ENCODE results near the gene PPL.

Gene PPL

DNA sequence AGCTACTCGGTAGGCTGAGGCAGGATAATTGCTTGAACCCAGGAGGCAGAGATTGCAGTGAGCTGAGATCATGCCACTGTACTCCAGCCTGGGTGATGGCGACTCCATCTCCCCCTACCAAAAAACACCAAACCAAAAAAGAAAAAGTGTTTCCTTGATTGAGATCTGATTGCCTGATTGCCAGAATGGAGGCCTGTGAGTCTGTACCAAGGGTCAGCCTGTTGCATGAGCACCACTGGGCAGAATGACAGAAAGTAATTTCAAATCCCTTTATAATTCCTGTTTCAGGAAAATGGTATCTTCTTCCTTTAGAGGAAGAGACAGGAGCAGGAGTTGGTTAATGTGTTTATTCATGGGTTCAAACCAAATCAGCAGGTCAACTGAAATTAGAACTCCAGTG, 81.1 kb downstream of the PPL start:
- no peak for TF ChIP-seq CTCF (conservative IDR thresholded peaks at IDR 0.05; ENCODE audit: low read depth)
- ChIA-PET POLR2A (ENCODE audit: low non-redundant PET) (no interaction called here), CTCF (no interaction called here)
- peak overlapping the region; percentile 40 for H3K27ac ChIP-seq
- DNase-seq (ENCODE audit: low spot score): no peak

DNA sequence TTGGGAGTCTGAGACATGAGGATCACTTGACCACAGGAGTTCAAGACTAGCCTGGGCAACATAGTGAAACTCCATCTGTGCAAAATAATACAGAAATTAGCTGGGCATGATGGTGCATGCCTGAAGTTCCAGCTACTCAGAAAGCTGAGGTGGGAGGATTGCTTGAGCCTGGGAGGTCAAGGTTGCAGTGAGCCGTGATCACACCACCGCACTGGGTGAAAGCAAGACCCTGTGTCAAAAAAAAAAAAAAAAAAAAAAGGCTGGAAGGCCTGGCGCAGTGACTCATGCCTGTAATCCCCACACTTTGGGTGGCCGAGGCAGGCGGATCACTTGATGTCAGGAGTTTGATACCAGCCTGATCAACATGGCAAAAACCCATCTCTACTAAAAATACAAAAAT, 81.6 kb downstream of the PPL start:
- DNase-seq (ENCODE audit: low spot score): no peak
- ChIA-PET CTCF (no interaction called here), POLR2A (ENCODE audit: low non-redundant PET) (no interaction called here)
- no peak for TF ChIP-seq CTCF (conservative IDR thresholded peaks at IDR 0.05; ENCODE audit: low read depth)
- peak overlapping the region; percentile 40 for H3K27ac ChIP-seq

- peak overlapping the region; percentile 56 for H3K27ac ChIP-seq
- DNase-seq (ENCODE audit: low spot score): peak; percentile 68
- TF ChIP-seq CTCF (conservative IDR thresholded peaks at IDR 0.05; ENCODE audit: low read depth): no peak
- ChIA-PET POLR2A (ENCODE audit: low non-redundant PET) (no interaction called here), CTCF (no interaction called here)
Observed at GRCh38 chr16:4852221-4852872, 84.6 kb downstream of the PPL start.

DNA sequence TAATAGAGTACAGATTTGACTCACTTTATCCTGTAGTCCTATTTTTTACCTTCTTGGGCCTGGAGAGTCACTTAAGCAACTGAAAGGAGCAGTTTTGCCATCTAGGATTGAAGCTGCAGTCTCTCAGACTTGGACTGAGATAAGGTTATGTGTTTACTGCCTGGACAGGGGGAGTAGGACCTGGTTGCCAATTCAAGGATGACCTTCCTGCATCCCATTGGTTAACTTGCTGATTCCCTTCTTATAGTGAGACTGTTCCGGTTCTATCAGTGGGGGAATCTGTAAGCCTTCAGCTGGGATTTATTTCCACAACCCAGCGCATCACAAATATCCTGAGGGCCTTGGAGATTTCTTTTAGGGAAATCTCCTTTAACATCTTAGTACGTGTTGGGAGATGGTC, 86.7 kb downstream of the PPL start:
- DNase-seq (ENCODE audit: low spot score): no peak
- no peak for TF ChIP-seq CTCF (conservative IDR thresholded peaks at IDR 0.05; ENCODE audit: low read depth)
- ChIA-PET POLR2A (ENCODE audit: low non-redundant PET) (no interaction called here), CTCF (interaction anchor here (0.6 kb wide), 1 partner anchor 303 kb away, joined by 3 read pairs; no protein-coding TSS in a partner anchor)
- H3K27ac ChIP-seq: no peak overlapping the region

GRCh38 chr16:4847774-4848587, 89.0 kb downstream of the PPL start:
- TF ChIP-seq CTCF (conservative IDR thresholded peaks at IDR 0.05; ENCODE audit: low read depth): no peak
- DNase-seq (ENCODE audit: low spot score): peak; percentile 67
- ChIA-PET CTCF (interaction anchor here (0.6 to 0.7 kb wide), 2 partner anchors 77 to 342 kb away, joined by 3 to 6 read pairs; no protein-coding TSS in a partner anchor), POLR2A (ENCODE audit: low non-redundant PET) (no interaction called here)
- H3K27ac ChIP-seq: peak overlapping the region; percentile 92

- CTCF ChIA-PET: interaction anchor here (0.5 kb wide), 1 partner anchor 1339 kb away, joined by 3 read pairs; no protein-coding TSS in a partner anchor
- DNase-seq (ENCODE audit: low spot score): peak; percentile 96
Observed at GRCh38 chr16:4846901-4847773, 89.8 kb downstream of the PPL start, which contains the start of the genes GLYR1 and UBN1. Gene GLYR1, minus strand, starts transcription at chr16:4847288. Its CDS starts 23 bp downstream, at chr16:4847265. Gene UBN1, plus strand, starts transcription at chr16:4847481. Its CDS starts 5,437 bp downstream, at chr16:4852918.

More at GRCh38 chr16:4846901-4847773, 89.8 kb downstream of the PPL start, which contains the start of the genes GLYR1 and UBN1:
- POLR2A ChIA-PET (ENCODE audit: low non-redundant PET): no interaction called here
- H3K27ac ChIP-seq: peak within 1 kb of the TSS; percentile 92
- TF ChIP-seq CTCF (conservative IDR thresholded peaks at IDR 0.05; ENCODE audit: low read depth): no peak
